ENCODE measurements around the gene MTPN.

- TF ChIP-seq, protein P1, sequence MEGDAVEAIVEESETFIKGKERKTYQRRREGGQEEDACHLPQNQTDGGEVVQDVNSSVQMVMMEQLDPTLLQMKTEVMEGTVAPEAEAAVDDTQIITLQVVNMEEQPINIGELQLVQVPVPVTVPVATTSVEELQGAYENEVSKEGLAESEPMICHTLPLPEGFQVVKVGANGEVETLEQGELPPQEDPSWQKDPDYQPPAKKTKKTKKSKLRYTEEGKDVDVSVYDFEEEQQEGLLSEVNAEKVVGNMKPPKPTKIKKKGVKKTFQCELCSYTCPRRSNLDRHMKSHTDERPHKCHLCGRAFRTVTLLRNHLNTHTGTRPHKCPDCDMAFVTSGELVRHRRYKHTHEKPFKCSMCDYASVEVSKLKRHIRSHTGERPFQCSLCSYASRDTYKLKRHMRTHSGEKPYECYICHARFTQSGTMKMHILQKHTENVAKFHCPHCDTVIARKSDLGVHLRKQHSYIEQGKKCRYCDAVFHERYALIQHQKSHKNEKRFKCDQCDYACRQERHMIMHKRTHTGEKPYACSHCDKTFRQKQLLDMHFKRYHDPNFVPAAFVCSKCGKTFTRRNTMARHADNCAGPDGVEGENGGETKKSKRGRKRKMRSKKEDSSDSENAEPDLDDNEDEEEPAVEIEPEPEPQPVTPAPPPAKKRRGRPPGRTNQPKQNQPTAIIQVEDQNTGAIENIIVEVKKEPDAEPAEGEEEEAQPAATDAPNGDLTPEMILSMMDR (IDR thresholded peaks at IDR 0.05; ENCODE audit: low read depth, low read length), result no peak
- no peak for TF ChIP-seq MYC (IDR thresholded peaks at IDR 0.05; ENCODE audit: low read depth, low read length)
Observed at GRCh38 chr7:135971366-135971725, 5.8 kb downstream of the MTPN start.
